ENCODE measurements around the gene AMPD3.

Gene AMPD3

DNA sequence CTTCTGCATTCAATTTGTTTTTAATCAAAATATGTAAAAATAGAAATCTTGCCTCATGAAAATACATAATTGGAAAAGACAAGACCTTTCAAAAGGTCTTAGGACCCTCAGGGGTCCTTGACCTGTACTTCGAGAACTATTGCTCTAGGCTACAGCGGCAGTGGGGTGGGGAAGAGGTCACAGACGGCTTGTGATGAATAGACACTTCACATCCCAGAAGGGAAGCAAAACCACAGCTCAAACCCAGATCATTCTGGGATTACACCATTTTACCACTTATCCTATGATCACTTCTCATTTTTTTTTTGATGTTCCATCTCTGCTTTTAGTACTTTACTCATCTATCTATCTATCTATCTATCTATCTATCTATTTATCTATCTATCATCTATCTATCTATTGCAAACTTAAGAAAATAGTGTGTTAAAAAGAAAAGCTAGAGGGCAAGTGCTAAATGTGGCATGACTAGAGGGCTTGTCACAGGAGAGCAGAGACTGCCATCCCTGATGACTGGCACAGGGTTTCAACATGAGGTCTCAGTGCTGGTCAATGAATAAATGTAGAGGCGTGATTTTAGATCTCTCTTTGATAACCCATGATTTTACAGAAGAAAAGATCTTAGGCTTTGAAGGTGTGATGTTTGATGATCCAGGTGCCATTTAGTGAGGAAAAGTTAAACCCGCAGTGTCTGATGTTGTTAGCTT, 48.9 kb downstream of the AMPD3 start:
- DNase-seq (ENCODE audit: low read depth in 2 of 2) = no peak

DNA sequence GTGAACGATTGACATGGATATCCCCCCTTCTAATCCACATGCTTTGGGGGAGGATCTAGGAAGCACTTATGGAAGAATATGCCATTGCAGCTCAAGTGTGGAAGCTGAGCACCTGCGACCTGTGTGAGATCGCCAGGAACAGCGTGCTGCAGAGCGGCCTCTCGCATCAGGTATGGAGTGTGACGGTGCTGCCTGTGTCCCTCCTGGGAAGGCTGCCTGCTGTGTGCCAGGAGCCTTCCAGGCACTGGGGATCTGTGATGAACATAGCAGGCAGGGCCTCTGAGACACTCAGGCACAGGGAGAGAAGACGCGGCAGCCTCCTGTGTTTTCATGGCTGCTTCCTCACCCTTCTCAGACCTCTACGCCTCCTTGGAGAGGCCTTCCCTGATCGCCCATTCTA, 49.4 kb downstream of the AMPD3 start:
- DNase-seq (ENCODE audit: low read depth in 2 of 2) = no peak

DNA sequence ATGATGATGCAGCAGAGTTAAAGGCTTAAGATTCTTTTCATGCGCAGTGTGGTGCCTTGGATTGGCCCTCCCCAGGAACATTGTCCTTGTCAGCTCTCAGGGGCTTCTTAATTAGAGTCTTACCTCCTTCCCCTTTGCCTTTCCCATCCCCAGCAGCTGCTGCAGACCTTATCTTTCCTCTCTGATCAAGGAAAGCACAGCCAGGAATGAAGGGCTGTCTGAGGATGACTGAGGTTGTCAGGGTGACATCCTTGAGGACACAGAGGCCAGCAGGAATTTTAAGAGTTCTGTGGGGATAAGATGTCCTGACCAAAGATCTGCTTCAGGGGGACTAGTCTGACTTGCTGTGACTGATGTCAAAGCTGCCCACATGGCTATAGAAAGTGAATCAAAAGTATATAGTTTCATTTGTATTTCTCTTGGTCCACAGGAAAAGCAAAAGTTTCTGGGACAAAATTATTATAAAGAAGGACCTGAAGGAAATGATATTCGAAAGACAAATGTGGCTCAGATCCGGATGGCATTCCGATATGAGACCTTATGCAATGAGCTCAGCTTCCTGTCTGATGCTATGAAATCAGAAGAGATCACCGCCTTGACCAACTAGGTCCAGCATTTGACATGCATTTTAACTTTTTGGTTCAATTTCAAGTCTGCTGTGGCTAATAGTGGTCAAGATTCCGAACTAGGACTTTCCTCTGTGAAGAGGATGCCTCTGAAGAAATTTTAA, 50.4 kb downstream of the AMPD3 start:
- DNase-seq (ENCODE audit: low read depth in 2 of 2) = no peak

DNA sequence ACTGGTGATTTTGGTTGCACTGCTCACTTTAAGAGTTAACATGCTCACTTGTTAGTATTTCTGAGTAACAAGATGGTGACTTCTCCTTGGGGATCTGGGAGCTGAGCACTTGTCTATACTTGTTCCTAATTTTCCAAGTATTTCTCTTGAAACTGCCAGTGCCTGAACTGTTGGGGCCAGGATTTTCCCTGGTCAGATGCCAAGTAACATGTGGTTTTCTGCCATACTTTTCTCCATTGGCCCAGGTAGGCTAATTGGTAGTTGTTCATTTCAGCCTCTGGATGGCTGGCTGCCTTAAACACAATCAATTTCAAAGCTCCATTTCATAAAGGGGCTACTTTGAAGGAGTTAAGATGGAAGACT, 50.9 kb downstream of the AMPD3 start:
- no peak for DNase-seq (ENCODE audit: low read depth in 2 of 2)

DNA sequence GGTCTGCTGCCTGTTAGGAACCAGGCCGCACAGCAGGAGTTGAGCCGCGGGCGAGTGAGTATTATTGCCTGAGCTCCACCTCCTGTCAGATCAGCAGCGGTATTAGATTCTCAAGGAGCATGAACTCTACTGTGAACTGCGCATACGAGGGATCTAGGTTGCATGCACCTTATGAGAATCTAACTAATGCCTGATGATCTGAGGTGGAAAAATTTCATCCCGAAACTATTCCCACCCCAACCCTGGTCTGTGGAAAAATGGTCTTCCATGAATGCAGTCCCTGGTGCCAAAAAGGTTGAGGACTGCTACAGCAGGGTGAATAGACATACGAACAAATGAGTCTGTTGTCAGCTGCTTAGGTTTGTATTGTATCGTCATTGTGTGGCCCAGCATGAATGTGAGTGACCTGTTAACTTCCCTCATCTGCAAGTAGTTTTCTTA, 56.1 kb downstream of the AMPD3 start:
- no peak for DNase-seq (ENCODE audit: low read depth in 2 of 2)

DNA sequence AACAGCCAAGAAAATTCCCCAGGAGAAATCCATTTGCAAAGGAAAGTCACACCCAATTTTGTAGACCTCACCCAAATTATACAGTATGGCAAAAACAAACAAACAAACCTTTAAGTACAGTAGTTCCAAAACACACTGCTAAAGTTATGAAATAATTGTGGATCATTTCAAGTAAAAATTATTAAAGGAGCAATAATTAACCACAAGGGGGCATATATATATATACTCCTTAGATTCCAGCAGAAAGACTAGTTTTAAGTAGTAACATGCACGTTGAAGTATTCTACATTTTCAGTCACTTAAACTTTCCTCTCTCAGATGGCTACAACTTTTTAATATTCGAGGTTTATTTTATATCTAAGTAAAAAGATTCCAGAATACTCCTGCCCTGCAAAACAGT, 59.1 kb downstream of the AMPD3 start:
- no peak for DNase-seq (ENCODE audit: low read depth in 2 of 2)

DNA sequence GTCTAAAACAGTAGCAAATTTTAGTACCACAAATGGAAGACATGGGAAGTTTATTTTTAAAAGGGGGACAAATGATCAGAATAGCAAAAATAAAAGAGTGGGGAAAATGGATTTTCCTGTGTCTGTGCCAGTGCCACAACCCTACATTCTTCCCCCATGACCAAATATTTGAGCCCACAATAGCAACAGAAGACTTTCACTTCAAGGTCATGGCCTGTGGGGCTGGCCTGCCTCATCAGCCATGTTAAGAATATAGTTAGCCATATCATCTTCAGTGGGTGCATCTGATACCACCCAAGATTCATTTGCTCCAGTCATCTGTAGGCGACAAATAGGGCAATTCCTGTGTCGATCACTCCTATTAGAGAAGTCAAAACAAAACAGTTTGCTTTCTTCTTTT, 59.6 kb downstream of the AMPD3 start:
- no peak for DNase-seq (ENCODE audit: low read depth in 2 of 2)

DNA sequence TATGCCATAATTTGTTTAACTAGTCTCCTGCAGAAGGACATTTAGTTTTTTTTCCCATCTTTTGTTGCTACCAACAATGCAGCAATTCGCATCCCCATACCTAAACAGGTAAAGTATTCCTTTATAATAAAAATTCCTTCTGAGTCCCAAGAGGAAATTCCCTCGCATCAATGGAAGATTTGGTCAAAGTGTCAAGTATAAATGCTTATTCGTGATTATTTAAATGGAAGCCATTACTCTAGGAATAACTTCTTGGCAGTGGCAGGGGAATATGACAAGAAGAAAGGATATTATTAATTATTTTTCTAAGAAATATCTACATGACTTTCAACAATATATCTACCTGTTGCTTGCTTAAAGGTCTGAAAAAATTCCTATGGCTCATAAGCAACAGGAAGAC, 60.4 kb downstream of the AMPD3 start:
- DNase-seq (ENCODE audit: low read depth in 2 of 2) = no peak

DNA sequence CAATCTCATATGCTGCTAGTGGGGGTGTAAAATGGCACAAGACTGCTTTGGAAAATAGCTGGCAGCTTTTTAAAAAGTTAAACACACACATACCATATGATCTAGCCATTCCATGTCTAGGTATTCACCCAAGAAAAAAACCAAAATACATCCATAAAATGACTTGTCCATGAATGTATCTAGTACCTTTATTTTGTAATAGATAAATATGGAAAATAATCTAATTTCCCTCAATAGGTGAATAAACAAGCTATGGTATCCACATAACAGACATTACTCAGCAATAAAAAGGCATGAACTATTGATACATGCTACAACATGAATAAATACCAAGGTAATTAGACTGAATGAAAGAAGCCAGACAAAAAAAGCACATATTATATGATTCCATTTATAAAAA, 63.1 kb downstream of the AMPD3 start:
- no peak for DNase-seq (ENCODE audit: low read depth in 2 of 2)

DNA sequence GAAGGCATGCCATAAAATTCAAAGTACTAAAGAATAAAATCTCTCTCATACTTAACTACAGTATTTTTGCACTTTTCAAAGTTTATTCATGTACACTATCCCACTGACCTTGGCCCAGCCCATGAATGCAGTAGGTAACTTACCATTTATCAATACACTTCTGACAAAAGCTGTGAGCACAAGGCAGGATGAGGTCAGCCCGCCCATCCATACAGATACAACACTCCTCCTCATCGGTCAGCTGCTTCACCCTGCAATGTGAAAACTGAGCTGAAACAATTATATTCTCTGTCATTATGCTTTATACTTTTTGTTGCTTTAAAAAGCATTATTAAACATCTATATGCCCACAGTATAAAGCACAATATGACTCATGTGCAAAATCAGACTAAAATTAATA, 63.8 kb downstream of the AMPD3 start:
- no peak for DNase-seq (ENCODE audit: low read depth in 2 of 2)

DNA sequence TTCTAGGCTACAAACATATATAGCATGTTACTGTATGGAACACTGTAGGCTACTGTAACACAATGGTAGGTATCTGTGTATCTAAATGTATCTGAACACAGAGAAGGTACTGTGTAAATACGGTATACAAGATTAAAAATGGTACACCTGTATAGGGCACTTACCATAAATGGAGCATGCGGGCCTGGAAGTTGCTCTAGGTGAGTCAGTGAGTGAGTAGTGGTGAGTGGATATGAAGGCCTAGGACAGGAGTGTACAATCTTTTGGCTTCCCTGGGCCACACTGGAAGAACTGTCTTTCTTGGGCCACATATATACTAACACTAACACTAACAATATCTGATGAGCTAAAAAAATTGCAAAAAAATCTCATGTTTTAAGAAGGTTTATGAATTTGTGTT, 64.6 kb downstream of the AMPD3 start:
- no peak for DNase-seq (ENCODE audit: low read depth in 2 of 2)

DNA sequence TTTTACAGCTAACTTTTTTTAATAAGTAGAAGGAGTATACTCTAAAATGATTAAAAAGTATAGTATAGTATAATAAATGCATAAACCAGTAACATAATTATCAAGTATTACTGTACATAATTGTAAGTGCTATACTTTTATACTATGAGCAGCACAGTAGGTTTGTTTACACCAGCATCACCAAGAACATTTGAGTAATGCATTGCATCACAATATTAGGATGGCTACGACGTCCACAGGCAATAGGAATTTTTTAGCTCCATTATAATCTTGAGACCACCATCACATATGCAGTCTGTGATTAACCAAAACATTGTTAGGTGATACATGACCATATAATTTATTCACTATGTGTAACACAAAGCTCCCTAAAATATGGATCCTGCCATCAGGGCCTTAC, 65.5 kb downstream of the AMPD3 start:
- DNase-seq (ENCODE audit: low read depth in 2 of 2) = no peak

DNA sequence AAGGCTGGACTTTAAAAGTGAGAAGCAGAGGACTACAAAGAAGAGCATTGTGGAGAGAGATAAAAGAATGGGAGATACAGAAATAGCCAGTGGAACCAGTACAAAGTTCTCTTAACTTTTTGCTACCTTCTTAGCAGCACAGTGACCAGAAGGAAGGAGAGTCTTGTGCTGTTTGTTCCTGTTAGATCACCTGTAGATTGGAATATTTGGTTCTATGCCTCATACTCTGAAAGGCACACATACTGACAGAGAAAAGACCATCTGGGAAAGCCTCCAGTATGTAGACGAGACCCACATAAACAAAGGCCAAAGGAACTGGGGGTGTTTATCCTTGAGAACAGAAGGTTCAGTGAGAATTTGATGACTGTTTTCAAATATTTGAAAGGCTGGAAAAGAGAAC, 67.2 kb downstream of the AMPD3 start:
- DNase-seq (ENCODE audit: low read depth in 2 of 2) = no peak

DNA sequence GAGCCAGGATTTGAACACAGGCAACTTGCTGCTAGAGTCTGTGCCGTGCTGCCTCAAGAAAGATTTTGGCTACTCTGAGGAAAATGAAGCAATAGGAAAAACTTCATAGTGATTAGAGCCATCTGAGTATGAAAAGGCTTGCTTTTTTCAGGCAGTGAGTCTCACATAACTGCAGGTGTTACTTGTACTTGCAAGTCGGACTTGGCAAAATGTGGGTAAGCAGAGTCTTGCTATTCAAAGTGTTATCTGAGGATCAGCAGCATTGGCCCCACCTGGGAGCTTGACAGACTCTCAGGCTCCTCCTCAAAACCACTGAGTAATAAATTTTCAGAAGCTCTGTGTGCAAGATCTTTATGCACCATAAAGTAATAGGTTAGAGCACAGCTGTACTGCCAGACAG, 67.9 kb downstream of the AMPD3 start:
- DNase-seq (ENCODE audit: low read depth in 2 of 2) = no peak

DNA sequence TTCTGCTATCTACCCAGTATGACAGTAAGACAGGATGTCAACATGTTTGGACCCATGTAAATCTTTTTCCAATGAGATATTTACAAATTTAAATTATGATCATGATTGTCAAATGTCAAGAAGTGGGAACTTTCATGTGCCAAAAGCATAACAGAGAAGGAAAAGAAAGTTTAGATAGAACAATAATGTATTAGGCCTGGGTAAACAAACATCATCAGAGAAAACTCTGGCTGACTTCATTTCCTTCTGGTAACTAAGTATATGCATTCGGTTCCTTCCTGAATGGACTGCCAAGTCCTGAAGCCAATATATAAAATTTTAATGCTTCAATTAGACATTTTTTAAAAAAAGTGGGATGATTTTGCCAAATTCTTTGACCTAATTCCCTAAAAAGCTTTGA, 69.4 kb downstream of the AMPD3 start:
- DNase-seq (ENCODE audit: low read depth in 2 of 2) = no peak

DNA sequence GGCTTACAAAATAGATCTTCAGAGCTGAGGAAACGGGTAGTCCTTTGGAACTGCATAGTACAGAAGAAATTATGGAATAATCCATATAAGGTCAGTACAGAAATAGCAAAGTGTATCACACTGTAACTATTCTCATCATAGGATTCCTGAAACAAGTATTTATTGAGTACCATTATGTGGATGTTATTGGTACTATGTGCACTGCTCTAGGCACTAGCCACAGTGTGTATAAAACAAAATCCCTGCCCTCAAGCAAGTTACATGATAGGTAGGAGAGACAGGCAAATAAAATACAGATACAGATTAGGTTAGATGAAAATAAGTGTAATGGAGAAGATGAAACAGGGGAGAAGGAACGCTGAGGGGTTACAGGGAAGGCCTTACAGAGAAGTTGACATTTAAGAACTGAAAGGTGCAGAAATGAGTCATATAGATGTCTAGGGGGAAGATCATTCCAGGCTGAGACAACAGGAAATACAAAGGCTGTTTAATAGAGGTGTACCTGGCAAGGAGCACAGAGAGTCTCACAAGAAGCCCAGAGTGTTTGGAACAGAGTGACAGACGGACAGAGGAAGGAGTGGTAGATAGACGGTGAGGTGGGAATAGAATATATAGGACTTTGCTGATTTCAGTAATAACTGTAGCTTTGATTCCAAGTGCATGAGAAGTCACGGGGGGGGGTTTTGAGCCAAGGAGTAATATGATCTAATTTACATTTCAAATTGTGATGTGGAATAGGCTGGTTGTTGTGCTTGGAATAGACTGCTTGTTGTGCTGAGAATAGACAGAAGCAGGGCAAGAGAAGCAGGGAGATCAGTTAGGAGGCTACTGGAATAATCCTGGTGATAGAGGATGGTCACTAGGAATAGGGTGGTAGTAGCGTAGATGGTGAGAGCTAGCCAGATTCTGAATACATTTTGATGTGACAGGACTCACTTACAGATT, 72.2 kb downstream of the AMPD3 start:
- DNase-seq (ENCODE audit: low read depth in 2 of 2) = no peak

DNA sequence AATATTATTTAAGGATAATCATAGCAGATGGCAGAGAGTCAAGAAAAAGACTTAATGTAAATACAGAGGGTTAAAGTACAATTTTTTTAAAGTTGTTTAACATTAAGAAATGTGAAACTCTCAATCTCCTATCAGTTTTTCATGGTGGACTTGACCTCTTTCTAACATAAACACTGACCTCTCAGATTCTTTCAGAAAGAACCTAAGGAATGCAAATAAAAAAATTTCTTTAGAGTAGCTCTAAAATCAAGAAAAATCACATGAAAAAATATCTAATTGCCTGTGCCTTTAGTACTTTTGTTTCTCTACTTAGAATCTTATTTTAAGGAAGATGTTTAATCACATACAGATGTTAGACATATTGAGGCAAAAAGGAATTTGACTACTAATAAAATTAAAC, 73.1 kb downstream of the AMPD3 start:
- no peak for DNase-seq (ENCODE audit: low read depth in 2 of 2)

DNA sequence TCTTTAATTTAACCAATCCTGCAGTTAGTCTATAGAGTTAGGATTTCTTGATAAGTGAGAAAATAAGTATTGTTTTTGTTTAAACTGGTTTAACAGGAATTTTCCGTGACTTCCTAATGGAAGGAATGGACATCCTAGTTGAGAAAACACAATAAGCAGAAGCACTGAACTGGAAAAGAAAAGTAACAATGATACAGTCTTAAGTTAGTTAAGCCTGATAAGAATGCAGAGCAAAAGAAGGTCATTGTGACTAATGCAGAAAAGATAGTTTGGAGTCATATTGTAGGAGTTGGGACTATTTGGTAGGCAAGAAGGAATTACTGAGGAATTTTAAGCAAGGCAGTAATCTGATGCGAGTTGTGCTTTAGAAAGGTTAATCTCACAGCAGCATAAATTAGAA, 74.2 kb downstream of the AMPD3 start:
- DNase-seq (ENCODE audit: low read depth in 2 of 2) = no peak

DNA sequence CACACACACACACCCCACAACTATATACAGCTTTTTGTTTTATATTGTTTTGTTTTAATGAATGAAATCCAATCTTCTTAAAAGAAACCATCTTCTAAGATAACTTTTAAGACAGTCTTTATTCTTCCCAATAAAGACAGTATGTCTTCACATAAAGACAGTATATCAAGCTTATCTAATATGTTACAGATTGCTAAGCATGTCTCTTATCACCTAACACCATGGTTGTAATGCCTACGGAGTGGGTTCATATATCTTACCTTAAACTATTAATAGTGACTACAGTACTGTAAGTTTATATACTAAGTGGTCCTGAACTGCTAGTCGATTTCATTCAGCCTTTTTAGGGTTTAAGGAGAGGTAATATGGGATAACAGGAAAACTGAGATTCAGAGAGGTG, 77.5 kb downstream of the AMPD3 start:
- no peak for DNase-seq (ENCODE audit: low read depth in 2 of 2)

DNA sequence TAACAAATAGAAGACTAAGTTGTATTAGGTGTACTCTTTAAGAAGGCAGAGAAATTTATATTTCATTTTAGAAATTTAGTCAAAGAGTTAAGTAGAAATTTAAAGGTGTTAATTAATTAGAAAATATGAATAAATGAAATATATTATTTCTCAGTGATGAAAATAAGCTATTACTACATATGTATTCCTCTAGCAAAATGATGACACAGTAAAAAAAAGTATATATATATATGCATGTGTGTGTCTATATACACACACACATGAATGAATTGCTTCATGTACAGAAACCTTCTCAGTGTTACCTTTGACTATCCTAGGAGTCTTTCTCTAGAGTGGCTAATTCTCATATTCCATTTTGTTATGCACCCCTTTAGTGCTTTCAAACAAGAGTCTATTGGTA, 78.3 kb downstream of the AMPD3 start:
- no peak for DNase-seq (ENCODE audit: low read depth in 2 of 2)

DNA sequence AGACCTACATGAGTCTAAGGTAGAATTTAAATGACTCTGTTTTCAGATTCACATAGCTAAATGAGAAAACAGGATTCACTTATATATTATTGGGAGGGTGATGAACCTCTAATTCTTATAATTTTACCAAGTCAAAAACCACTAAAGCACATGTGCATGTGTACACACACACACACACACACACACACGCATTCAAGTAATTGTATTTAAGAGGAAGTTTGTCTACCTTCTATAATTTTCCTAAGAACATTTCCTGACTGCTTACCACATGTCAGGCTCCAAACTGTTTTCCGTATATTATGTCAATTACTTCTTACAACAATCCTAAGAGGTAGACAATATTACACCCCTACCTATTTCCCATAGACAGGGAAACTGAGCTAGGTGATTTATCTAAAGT, 79.3 kb downstream of the AMPD3 start:
- no peak for DNase-seq (ENCODE audit: low read depth in 2 of 2)

DNA sequence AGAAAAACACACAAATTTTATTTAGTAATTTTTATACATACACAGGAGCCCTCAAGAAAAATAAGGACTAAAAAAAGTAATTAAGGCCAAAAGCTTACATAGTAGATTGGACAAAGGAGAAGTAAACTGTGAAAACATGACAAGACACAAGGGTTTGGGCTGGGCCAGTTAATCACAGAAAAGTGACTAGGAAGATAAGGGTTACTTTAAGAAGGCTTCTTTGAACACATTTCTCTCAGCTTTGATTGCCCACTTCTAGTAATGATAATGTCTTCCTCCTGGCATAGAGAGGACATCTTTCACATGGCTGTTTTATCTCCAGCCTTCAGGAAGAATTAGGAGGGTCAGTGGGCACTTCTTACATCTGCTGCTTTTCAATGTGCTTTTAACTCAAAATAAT, 82.5 kb downstream of the AMPD3 start:
- DNase-seq (ENCODE audit: low read depth in 2 of 2) = no peak

DNA sequence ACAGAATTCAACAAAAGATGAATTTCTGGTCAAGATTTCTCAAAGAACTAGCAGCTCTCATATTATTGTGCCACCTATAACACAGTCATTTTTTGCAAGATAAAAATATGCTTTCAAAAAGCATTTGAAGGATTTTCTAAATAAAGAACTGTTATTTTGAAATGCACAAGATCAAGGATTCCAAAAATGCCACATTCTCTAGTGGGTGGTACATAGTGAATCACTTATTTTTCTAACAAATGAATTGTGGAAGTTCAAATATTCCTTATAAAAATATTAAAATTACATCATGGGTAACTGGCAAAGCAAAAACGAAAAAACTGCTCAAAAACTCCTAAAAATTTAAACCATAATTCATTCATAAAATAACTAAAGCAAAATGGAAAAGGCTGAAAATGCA, 83.9 kb downstream of the AMPD3 start:
- no peak for DNase-seq (ENCODE audit: low read depth in 2 of 2)
